ENCODE results near the gene PRX. TPM values are rescaled to one million over a fixed set of nuclear protein-coding genes. Genes with fewer than 3 reads are reported as not detected.

Gene PRX
- total and polyA plus RNA-seq, 9 of the 15 experiments (the other 6 are each of a cell fraction or from before 2014, with no cell fraction given), result 0.65 to 3.5 (median 1.7) TPM; not detected in 2

- TF ChIP-seq SMAD1 (IDR thresholded peaks at IDR 0.05; ENCODE audit: low read depth, low read length, partially characterized antibody), result no peak
- peak; percentile 33; the same call in 1 of the 2 replicates for TF ChIP-seq CXXC5 (CRISPR knock-in tag; IDR thresholded peaks at IDR 0.05)
- TF ChIP-seq NELFE (IDR thresholded peaks at IDR 0.05; ENCODE audit: insufficient read depth, insufficient read length), result no peak
- TF ChIP-seq ZBTB7A (IDR thresholded peaks at IDR 0.05; ENCODE audit: borderline replicate concordance, control insufficient read depth, low read depth, low read length), result peak; percentile 55
- 0 out of 2 replicates have a peak, but pooled peaks have one; percentile 25 for TF ChIP-seq STAT5A (IDR thresholded peaks at IDR 0.05; ENCODE audit: borderline replicate concordance, low read length)
- no peak for TF ChIP-seq CHD7 (IDR thresholded peaks at IDR 0.05; ENCODE audit: low read depth, low read length)
- no peak for TF ChIP-seq ZSCAN32 (CRISPR knock-in tag; IDR thresholded peaks at IDR 0.05)
- TF ChIP-seq BACH1 (tag; IDR thresholded peaks at IDR 0.05), result no peak
- TF ChIP-seq ZNF707 (CRISPR knock-in tag; conservative IDR thresholded peaks at IDR 0.05), result no peak
- TF ChIP-seq RBBP5 (IDR thresholded peaks at IDR 0.05; ENCODE audit: borderline replicate concordance, insufficient read depth, low read length, poor library complexity, severe bottlenecking), result peak; percentile 47
- peak; percentile 63 for TF ChIP-seq EP400 (IDR thresholded peaks at IDR 0.05)
- TF ChIP-seq ZNF280A (IDR thresholded peaks at IDR 0.05; ENCODE audit: low read depth, partially characterized antibody), result no peak
- peak; percentile 62; the same call in 1 of the 2 replicates for TF ChIP-seq PHF8 (IDR thresholded peaks at IDR 0.05; ENCODE audit: borderline replicate concordance, low read length)
These were observed 3.9 kb upstream of the PRX start (continued) for GRCh38 chr19:40416918-40417642.
